ENCODE results near the gene C10orf53.

Gene C10orf53

GRCh38 chr10:49679480-49679893, at the start of gene C10orf53:
Gene C10orf53, plus strand, starts transcription at chr10:49679651. Its CDS starts 47 bp downstream, at chr10:49679698.
- DNase-seq = peak; percentile 5

- no peak for DNase-seq
Observed at GRCh38 chr10:49631975-49632374, 47.5 kb upstream of the C10orf53 start.

- DNase-seq = no peak
Observed at GRCh38 chr10:49632406-49633317, 46.8 kb upstream of the C10orf53 start.

DNA sequence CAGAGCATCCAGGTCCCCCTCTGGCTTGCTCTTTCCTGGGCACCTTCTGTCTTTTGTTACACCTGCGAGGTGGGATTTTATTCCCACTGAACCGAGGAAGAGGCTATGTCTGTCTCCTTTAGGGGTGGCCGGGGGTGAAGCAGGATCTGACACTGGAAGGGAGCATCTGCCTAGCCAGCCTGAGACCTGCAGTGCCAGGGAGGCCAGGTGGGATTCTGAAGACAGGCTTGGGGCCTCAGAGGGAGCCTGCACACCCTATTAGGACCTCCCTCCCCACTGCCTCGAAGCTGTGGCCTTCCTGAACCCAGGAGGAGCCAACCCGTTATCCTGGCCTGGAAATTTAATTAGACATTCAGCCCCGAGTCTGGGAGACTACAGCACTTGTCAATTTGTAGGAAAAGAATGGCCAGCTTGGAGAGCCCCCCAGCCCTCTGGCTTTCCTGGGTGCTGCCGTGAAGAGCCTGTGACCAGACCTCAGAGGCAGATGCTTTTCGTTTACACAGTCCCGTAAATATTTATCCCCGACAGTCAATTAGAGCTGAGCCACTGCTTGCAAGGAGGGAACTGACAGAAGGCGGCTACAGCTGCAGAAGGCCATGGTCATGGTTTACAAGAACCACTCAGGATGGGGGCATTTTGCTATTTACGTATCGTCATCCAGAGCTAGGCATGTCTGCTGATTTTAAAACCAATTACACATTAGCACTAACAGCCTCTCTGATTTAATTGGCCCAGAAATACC, 46.0 kb upstream of the C10orf53 start:
- no peak for DNase-seq

- no peak for DNase-seq
Observed at GRCh38 chr10:49634069-49634660, 45.3 kb upstream of the C10orf53 start.

DNA sequence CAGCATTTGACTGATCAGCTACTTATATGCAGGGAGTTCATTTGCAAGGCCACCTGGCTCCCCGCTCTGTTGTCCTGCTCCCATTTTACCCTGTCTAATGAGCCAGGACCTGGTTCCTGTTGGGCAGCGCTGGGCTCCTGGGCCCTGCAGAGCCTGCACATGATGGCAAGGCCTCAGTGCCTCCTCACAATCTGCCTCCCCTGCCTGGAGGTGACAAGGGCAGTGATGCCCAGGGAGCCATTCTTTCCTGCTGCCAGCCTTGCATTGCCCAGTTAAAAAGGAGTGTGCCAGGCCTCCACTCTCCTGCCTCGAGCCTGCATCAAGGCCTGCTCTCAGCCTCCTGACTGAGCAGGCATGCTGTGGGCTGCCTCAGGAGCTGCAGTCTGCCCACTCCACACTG, 37.1 kb upstream of the C10orf53 start:
- DNase-seq = no peak

- DNase-seq = no peak
Observed at GRCh38 chr10:49643241-49644034, 36.0 kb upstream of the C10orf53 start.

DNA sequence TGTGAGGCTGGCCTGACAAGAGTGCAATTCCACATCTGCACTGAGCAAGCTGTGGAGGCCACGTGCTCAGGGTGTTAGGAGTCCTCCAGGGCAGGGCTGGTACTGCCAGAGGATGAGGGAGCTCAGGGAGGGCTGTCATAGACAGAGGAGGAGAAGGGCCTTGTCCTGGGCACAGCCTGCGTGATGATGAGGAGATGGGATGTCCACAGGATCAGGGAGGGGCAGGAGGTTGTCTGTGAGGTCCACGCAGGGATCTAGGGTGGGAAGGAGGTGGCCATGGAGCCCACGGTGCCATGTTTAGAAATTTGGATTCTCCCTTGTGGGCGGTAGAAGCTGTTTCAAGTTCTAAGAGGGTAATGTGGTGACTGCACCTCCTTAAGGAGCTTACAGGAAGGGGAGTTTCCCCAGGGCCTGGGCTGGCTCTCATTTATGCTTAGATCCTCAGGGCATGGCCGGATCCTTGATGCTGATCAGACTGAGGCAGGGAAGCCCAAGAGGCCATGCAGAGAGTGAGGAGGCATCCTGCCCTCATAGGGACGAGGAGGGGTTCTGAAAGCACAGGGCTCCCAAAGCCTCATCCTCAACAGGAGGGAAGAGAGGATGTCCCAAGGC, 35.3 kb upstream of the C10orf53 start:
- DNase-seq = no peak

DNA sequence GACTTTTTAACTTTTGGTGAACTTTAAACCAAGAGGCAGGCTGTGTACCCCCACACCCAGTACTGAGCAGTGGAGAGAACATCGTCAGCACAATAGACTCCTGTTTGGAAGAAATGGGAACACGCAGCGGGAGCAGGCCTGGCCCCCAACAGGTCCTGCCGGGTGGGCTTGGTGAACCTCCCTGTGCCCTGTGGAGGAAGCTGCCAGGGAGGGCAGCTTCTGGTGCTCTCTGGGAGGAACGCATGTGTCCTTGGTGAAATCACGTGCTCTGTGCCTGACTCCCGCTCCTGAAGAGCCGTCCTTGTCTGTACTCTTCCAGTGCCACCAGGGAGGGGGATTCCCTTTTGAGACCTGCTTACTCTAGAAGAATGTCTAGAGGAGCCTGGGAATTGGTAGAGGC, 34.0 kb upstream of the C10orf53 start:
- DNase-seq = no peak

- no peak for DNase-seq
Observed at GRCh38 chr10:49645871-49646870, 33.3 kb upstream of the C10orf53 start.

- DNase-seq = no peak
Observed at GRCh38 chr10:49647554-49647953, 31.9 kb upstream of the C10orf53 start.

DNA sequence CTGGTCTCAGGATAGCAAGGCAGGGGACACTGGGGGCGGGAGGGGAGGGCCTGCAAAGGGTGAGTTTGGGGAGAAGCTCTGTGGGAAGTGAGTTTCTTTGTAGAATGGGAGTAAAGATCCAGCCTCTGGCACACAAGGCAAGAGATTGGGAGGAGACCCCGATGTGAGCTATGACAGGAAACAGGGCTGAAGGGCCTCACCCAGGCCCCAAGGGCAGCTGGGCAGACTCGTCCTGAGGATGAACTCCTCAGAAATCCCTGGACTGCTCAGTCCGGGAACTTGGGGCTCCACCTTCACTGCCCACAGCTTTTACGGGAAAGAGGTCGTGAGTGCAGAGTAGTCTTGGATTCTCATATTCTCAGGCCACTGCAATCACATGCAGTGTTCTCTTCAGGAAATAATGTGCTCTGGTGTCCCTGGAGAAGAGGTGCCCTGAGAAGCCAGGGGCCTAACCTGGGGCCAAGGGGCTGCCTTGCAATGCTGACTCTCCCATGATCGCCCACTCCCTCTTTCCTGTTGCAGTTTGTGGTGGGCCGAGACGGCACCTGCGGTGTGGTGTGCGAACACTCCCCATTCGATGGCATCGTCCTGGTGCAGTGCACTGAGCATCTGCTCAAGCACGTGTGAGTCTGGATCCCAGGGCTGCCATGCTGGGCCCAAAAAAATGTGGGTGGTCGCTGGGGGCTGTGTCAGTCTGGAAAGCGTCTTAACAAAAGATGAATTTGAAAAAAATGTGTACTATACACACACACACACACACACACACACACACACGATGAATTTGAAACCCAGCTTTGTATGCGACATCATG, 31.3 kb upstream of the C10orf53 start:
- DNase-seq = no peak

DNA sequence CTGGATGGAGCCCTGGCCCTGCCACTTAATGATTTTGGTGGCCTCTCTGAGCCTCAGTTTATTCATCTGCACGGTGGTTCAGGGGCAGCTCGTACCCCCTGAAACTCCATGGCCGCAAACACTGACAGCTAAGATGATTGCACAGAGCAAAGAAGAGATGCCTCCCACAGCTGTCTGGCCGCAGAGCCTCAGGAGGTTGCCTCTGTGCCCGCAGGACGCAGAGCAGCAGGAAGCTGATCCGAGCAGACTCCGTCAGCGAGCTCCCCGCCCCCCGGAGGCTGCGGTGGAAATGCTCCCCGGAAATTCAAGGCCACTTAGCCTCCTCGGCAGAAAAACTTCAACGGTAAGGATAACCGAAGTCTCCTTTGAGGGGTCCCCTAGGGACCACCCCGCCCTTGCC, 30.2 kb upstream of the C10orf53 start:
- DNase-seq = no peak

DNA sequence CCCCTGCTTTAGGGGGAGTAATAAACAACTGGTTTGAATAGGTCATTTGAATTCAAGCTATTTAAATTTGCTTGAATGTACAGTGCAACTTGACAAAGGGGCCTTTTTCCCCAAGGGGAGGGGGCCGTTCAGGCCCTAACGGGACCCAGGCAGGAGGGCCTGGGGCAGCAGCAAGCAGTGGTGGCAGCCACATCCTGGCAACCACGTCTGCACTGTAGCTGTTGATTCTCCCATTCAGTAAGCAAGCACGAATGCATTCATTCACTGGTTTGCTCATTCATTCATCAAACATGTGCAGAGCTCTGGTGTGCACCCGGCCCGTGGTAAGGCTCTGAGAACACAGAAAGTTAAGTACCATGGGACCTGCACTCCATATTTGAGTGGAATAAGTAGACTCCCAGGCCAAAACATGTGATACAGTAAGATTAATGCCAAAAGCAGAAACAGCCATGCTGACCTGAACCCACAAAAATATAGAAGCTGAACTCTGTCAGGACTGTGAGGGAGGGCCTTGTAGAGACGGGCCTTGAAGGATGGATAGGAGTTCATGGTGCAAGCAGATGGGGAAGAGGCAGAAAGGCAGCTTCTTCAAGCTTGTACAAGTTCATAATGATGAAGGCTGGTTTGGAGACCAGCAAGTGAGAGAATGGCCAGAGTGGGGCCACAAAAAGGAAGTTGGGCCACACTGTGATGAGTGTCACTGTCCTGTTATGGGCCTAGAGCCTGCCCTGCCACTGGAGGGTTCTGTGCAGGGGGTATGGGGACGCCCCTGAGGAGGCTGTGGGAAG, 29.3 kb upstream of the C10orf53 start:
- DNase-seq = no peak

DNA sequence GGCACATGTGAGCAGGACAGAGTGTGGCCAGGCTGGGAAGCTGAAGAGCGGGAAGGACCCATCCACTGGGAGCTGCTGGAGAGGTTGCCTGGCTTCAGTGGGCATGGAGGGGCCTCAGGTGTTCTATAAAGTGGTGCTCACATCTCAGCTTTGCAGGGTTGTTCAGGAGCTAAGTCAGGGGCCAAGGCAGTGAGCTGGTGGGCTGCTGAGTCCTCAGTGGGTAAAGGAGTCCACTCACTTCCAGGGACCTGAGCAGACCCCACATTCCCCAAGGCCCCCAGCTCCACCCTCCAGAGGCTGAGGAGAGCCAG, 28.8 kb upstream of the C10orf53 start:
- no peak for DNase-seq

DNA sequence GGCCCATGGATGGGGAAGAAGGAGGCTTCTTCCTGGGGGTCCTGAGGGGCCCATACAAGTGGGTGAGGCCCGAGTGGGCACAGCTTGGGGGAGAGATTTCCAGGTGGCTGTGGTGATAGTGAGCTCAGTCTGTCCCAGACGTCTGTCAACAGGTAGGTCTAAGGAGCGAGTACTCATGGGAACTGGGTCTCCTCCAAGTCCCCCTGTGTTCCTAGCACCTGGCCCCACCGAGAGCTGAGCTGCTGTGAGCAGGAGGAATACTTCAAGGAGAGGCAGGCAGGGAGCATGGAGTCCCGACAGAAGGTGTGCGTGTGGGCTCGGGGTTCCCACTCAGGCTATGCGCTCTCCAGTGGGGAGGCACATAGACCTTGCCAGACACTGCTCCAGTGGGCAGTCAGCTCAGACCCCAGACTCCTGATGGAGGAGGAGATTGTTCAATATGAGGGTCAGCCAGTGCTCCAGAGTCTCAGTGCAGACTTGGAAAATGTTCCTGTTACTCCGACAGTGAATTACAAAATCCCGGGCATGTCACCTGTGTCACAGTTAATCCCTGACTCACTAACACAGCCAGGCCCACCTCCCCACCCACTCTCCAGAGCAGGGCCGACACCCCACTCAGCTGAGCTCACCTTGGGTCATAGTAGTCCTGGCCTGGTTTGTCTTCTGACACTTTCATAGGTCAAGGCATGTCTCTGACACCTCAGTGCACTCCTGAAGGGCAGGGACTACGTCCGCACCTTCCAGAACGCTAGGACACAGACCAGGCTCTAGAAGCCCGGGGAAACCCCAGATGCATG, 28.2 kb upstream of the C10orf53 start:
- DNase-seq = no peak

DNA sequence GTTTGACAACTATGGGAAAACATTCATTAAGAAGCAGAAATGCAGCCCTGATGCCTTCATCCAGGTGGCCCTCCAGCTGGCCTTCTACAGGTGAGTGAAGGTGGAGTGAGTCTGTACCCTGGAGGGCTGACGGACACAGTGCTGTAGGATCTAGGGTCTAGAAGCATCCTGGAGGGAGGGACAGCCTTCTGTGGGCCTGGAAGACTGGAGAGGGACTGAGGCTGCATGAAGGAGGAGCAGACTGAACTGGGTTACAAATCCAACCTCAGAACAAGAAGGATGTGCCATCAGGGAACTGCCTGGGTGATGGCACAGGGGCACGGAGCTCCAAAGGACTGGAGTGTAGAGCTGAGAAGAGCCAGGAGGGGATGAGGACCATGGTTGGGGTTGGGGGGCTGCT, 27.5 kb upstream of the C10orf53 start:
- DNase-seq = no peak

DNA sequence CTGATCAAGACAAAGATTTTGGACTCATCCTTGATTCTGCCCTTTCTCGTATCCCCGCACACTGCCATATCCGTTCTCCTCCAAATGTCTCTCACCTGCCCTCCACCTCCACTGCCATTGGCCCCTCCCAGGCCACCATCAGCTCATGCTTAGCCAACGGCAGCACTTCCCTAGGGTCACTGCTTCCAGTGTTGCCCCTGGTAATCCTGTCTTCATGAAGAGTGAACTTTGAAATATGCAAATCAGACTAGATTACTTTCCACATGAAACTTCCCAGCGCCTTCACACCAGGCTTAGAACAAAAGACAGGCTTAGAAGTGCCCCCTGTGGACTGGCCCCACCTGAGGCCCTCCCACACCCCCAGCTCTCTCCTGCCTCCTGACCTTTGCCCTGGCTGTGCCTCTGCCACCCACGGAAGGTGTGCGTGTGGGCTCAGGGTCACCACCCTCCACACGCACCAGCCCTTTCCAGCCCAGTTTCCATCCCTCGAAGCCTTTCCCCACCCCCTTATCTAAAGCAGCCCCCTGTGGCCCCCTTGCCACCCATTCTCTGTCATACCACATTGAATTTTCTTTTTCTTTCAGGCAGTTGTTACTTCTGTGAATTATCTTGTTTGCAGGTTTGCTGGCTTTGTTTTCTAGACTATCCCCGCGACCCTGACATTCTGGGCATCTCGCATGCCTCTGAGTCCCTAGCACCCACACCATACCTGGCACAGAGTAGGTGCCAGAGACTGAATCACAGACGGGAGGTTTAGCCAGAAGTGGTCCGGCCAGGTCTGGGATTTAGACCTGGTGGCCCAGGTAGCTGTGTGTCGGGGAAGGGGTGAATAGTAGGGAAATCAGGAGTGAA, 26.8 kb upstream of the C10orf53 start:
- DNase-seq = no peak

Data from NCI-H2081 treated with DMSO at 0.1 percent for 48 hours (cell line).